Sciatic nerve (tissue), 2 donors: ENCODE measurements around the gene POC1A. TPM values are rescaled to one million over a fixed set of nuclear protein-coding genes. Genes with fewer than 3 reads are reported as not detected.

Experiments used
- ATAC-seq: fragments of 200-7000 bp; cut with Tn5 transposase; one replicate; pipeline ENCODE4 v1.9.1; 2020; ENCODE audit warnings: mild to moderate bottlenecking, moderate library complexity
- DNase-seq: peaks from one replicate; pipeline ENCODE4 v3.0.0-alpha.2; 2020; ENCODE audit warnings: low spot score
- intact Hi-C: fragments of 100-400 bp; cut with DNase I; formaldehyde crosslinking; loops from one replicate; pipeline ENCODE4 v1.14.2; 2022
- total RNA-seq: library from RNA; stranded (reverse); fragmentation: NEBNext Ultra II Directional; extraction: Animal tissue kit (Norgen Biotek cat#: 25700); gene quantifications from one replicate; pipeline ENCODE4 v1.2.1, GENCODE V29; 2021
- donor health status: DM: no; HTN: no; CAD: no.
- donor health status: DM: no; HTN: no; CAD: no.

POC1A gene
- total RNA-seq, 1 donor from 2014 or later: 2.1 TPM

DNA sequence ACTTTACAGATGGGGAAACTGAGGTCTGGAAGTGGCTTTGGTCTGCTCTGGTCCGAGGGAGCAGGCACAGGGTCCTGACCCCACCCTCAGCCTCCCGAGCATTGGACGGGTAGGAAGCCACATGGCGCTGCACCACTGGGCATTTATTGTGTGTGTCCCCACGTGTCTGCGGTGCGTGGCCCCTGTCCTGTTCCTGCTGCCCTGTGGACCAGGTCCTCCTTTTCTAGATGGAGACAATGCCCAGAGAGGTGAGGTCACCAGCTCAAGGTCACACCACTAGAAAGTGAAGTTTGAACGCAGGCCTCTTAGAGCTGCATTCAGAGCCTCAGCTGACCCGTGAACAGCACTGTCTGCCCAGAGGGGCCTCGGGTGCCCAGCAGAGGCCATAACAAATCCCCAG lies 124.7 kb downstream of the POC1A start:
- ATAC-seq (no peak), DNase-seq (no peak)
- intact Hi-C loops: no loop called here

DNA sequence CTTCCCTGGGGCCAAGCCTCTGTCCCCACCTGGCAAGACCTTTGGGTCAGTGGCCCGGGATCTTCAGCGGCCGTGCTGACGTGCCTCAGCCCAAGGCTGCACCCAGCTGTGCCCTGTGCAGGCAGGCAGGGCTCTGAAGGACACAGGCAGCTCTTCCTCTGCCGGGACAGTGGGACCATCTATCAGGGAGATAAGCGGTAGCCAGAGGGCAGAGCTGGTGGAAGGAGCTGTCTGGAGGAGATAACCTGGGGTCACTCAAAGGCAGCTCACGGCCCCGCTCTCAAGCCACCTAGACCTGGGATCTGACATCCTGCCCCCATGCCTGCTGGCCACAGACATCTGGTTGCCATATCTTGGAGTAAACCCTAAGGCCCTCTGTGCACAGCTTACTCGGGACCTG lies 125.2 kb downstream of the POC1A start:
- DNase-seq: no peak
- intact Hi-C loops: no loop called here
- no peak for ATAC-seq

DNA sequence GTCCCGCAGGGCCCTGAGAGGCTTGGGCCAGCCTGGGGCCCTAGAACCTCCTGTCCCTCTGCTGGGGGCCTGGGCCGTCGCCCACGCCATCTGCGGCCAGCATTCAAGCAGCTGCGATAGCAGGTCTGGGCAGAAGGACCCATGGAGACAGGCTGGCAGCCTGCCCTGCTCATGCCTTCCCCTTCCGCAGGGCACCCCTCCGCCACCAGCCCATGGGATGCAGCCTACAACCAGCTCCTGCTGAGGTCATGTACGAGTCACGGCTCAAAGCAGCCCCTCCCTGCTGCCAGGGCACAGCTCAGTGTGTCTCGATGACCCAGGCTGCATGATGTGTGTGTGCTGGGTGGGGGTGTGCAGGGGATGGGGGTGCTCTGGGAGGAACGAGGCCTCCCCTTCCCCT lies 125.7 kb downstream of the POC1A start:
- ATAC-seq: peak; percentile 49
- intact Hi-C loops: no loop called here

DNA sequence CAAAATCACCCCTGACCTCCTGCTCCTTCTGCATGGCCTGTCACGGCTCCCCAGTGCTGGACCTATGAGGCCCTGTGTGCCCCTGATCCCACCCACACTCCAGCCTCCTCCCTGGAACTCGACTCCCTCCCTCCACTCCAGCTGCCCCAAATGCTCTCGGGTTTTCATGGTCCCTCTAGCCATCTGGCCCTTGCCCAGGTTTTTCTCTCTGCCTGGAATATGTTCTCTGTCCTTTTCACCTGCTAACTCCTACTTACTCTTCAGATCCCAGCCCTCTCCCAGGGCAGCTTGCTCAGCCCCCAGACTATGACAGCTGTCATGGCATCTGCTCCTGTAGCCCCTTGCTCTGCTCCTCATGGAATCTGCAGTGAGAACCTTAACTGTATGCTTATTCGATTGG lies 128.2 kb downstream of the POC1A start:
- intact Hi-C loops: no loop called here
- ATAC-seq (no peak), DNase-seq (no peak)

More for the DNA sequence above, 125.7 kb downstream of the POC1A start:
- no peak for DNase-seq

DNA sequence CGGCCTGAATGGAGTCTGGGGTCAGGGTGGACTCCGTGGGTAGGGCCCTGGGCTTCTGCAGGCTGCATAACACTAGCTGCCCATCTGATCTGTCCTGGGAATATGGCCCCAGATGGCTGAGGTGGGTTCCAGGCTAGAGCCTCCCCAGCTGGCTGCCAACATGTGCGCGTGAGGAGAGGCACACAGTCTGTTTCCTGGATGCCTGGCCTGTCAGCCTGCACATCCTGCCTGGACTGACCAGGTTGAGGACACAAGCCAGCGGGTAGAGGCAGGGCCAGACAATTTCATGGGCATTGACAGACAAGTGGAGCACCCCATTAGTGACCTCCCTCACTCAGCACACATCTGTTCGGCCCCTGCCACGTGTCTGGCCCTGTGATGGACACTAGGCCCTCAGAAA lies 128.8 kb downstream of the POC1A start:
- DNase-seq (no peak), ATAC-seq (no peak)
- intact Hi-C loops: no loop called here

Other genes starting within 250 kb of the POC1A start
- gene RRP9, start 212.5 kb downstream of the POC1A start, total RNA-seq: 12.9 TPM
- 18.0 TPM for gene PARP3, start 212.1 kb downstream of the POC1A start, total RNA-seq
- 0.13 TPM for gene GPR62, start 199.0 kb downstream of the POC1A start, total RNA-seq
- gene PCBP4, start 187.0 kb downstream of the POC1A start, total RNA-seq: 145 TPM
- 42.3 TPM for gene ABHD14B, start 180.4 kb downstream of the POC1A start, total RNA-seq
- 15.9 TPM for gene ABHD14A, start 179.4 kb downstream of the POC1A start, total RNA-seq
- gene ACY1, start 170.9 kb downstream of the POC1A start, total RNA-seq: 21.9 TPM
- 753 TPM for gene RPL29, start 158.5 kb downstream of the POC1A start, total RNA-seq
- 22.1 TPM for gene DUSP7, start 97.9 kb downstream of the POC1A start, total RNA-seq
- 39.1 TPM for gene ALAS1, start 43.7 kb upstream of the POC1A start, total RNA-seq
- gene TLR9, start 71.2 kb upstream of the POC1A start, total RNA-seq: 1.1 TPM
- 39.8 TPM for gene TWF2, start 84.7 kb upstream of the POC1A start, total RNA-seq
- gene PPM1M, start 91.3 kb upstream of the POC1A start, total RNA-seq: 36.9 TPM
- 71.5 TPM for gene WDR82, start 124.2 kb upstream of the POC1A start, total RNA-seq
- gene GLYCTK, start 133.4 kb upstream of the POC1A start, total RNA-seq: 16.7 TPM
- 20.1 TPM for gene DNAH1, start 161.9 kb upstream of the POC1A start, total RNA-seq